B cell (primary cell): ENCODE results near the gene VAPB. TPM values are rescaled to one million over a fixed set of nuclear protein-coding genes. Genes with fewer than 3 reads are reported as not detected.

ENCODE experiments used
- ATAC-seq: fragments of 200-7000 bp; cut with Tn5 transposase; one replicate; pipeline ENCODE4 v1.10.0; 2021; ENCODE audit warnings: low read depth, mild to moderate bottlenecking, moderate number of reproducible peaks, moderate library complexity
- CTCF ChIA-PET: fragments of 350-600 bp; sonication (Branson Sonifier 250); formaldehyde crosslinking; loops from one replicate; lab custom pipeline; 2021; ENCODE audit warnings: antibody characterized with exemption, inconsistent platforms; lab: Charles Lee
- POLR2A ChIA-PET: fragments of 350-600 bp; sonication (Branson Sonifier 250); formaldehyde crosslinking; loops from one replicate; lab custom pipeline; 2021; ENCODE audit warnings: antibody characterized with exemption; lab: Charles Lee
- DNase-seq: peaks from one replicate; pipeline ENCODE4 v3.0.0; 2013
- H2AFZ ChIP-seq: 2 replicates; pipeline ENCODE4 v1.6.1; 2012; ENCODE audit warnings: mild to moderate bottlenecking, low read depth, low read length; ENCODE audit not compliant: insufficient read depth, poor library complexity, severe bottlenecking
- H3K27ac ChIP-seq, 2 donors: 1 replicate in 1 of 2; 2 replicates in 1 of 2; pipeline ENCODE4 v1.5.1; 2012 to 2013; ENCODE audit warnings: low read length in 2 of 2, mild to moderate bottlenecking in 2 of 2, moderate library complexity in 1 of 2
- H3K27me3 ChIP-seq, 4 experiments: fragments of 200-600 bp in 1 of 4; sonication (generic) in 1 of 4; replicated peaks in 1 of 4; 1 replicate in 2 of 4; 2 replicates in 2 of 4; pipeline versions ENCODE4 v1.6.1 to v1.7.0; 2013 to 2016; ENCODE audit warnings: low read length in 3 of 4, mild to moderate bottlenecking in 2 of 4, mixed read lengths in 1 of 4, moderate library complexity in 1 of 4; ENCODE audit not compliant: insufficient read depth in 4 of 4, control insufficient read depth in 3 of 4; ENCODE audit errors: control extremely low read depth in 1 of 4
- H3K36me3 ChIP-seq, 2 experiments: replicated peaks in 1 of 2; 1 replicate in 1 of 2; 2 replicates in 1 of 2; pipeline versions ENCODE4 v1.6.1 to v1.7.1; 2013; ENCODE audit warnings: low read length in 1 of 2; ENCODE audit not compliant: insufficient read depth in 2 of 2, control insufficient read depth in 1 of 2; ENCODE audit errors: control extremely low read depth in 1 of 2, extremely low read depth in 1 of 2
- H3K4me1 ChIP-seq, 2 donors: fragments of 200-600 bp in 1 of 2; sonication (generic) in 1 of 2; 1 replicate in 1 of 2; 2 replicates in 1 of 2; pipeline versions ENCODE4 v1.5.1 to v1.6.1; 2013 to 2017; ENCODE audit warnings: low read length in 2 of 2; ENCODE audit not compliant: control insufficient read depth in 2 of 2, insufficient read depth in 2 of 2
- H3K4me2 ChIP-seq: replicated peaks from 2 replicates; pipeline ENCODE3; 2012; ENCODE audit warnings: mild to moderate bottlenecking, low read depth, low read length; ENCODE audit not compliant: poor library complexity, severe bottlenecking
- H3K4me3 ChIP-seq, 5 experiments: fragments of 200-600 bp in 1 of 5; sonication (generic) in 1 of 5; 1 replicate in 3 of 5; 2 replicates in 2 of 5; pipeline versions ENCODE4 v1.5.1 to v1.7.0; 2011 to 2016; ENCODE audit warnings: low read length in 4 of 5, mild to moderate bottlenecking in 4 of 5, low read depth in 2 of 5, control low read depth in 1 of 5, moderate library complexity in 1 of 5; ENCODE audit not compliant: insufficient read depth in 1 of 5; ENCODE audit errors: control extremely low read depth in 1 of 5, extremely low read depth in 1 of 5
- H3K79me2 ChIP-seq: fragments of 200-600 bp; sonication (generic); one replicate; pipeline ENCODE4 v1.6.0; 2016; ENCODE audit warnings: low read length; ENCODE audit not compliant: control insufficient read depth, insufficient read depth
- H3K9ac ChIP-seq: fragments of 200-600 bp; sonication (generic); 2 replicates; pipeline ENCODE4 v1.6.1; 2017; ENCODE audit warnings: mild to moderate bottlenecking, low read length, moderate library complexity
- H3K9me3 ChIP-seq, 3 donors: one replicate each; pipeline versions ENCODE4 v1.6.1 to v1.7.1; 2013; ENCODE audit warnings: low read length in 2 of 3; ENCODE audit not compliant: control insufficient read depth in 2 of 3, insufficient read depth in 1 of 3; ENCODE audit errors: control extremely low read depth in 1 of 3
- H4K20me1 ChIP-seq: 2 replicates; pipeline ENCODE4 v1.6.0; 2012; ENCODE audit warnings: mild to moderate bottlenecking, low read length; ENCODE audit not compliant: insufficient read depth, control insufficient read depth, poor library complexity, severe bottlenecking
- H3K27ac Mint-ChIP-seq: one replicate; pipeline ENCODE4 v1.8.0; 2021; ENCODE audit warnings: mixed read lengths
- H3K27me3 Mint-ChIP-seq: one replicate; pipeline ENCODE4 v1.8.0; 2021; ENCODE audit warnings: mixed read lengths
- H3K4me1 Mint-ChIP-seq: one replicate; pipeline ENCODE4 v1.8.0; 2021; ENCODE audit warnings: mixed read lengths
- H3K4me3 Mint-ChIP-seq: one replicate; pipeline ENCODE4 v1.8.0; 2021; ENCODE audit warnings: mixed read lengths
- H3K9me3 Mint-ChIP-seq: one replicate; pipeline ENCODE4 v1.8.0; 2022; ENCODE audit warnings: mixed read lengths; ENCODE audit not compliant: insufficient read depth
- CTCF ChIP-seq: fragments of 200-600 bp; IDR thresholded peaks from one replicate; pipeline ENCODE4 v1.8.0; 2022; ENCODE audit warnings: antibody characterized with exemption, mild to moderate bottlenecking
- EZH2 ChIP-seq: IDR thresholded peaks from 2 replicates; pipeline ENCODE4 v1.6.1; 2012; ENCODE audit warnings: borderline replicate concordance, low read depth, mild to moderate bottlenecking, moderate library complexity, low read length; ENCODE audit not compliant: insufficient read depth, poor library complexity, severe bottlenecking
- WGBS: methylation state at CpG from one replicate; pipeline ENCODE4 v1.1.5; 2013; ENCODE audit warnings: missing lambda C conversion rate; ENCODE audit not compliant: insufficient coverage; 5-methylcytosine and 5-hydroxymethylcytosine counted together
- intact Hi-C: fragments of 100-400 bp; cut with micrococcal nuclease; formaldehyde crosslinking; loops from one replicate; pipeline ENCODE4 v1.10.0; 2022
- polyA plus RNA-seq: library from polyadenylated mRNA; depleted of rRNA; stranded (reverse); fragments of >200 nt; gene quantifications from 2 replicates; pipeline ENCODE4 v1.2.3, GENCODE V29; 2012
- total RNA-seq, 2 donors: library from RNA; stranded (reverse); fragments of 120-200 nt in 1 of 2; gene quantifications; 1 replicate in 1 of 2; 2 replicates in 1 of 2; pipeline versions ENCODE4 v1.2.3 to v1.2.4, GENCODE V29; 2013 to 2022

The VAPB gene
- total and polyA plus RNA-seq, 2 donors (not counting 1 experiment from before 2014, with no cell fraction given) = 19.5 to 26.4 TPM

- no peaks in the 10 kb centered on the region for H3K4me1 ChIP-seq
- POLR2A ChIA-PET = no interaction called here
- no peak overlapping the region for H3K4me2 ChIP-seq
- intact Hi-C loops = no loop called here
- no peak overlapping the region for H3K4me3 Mint-ChIP-seq
- no peaks in the 10 kb centered on the region for H3K79me2 ChIP-seq
- peaks cover 2% of the 10 kb centered on the region for H3K4me1 Mint-ChIP-seq
- DNase-seq (no peak), ATAC-seq (no peak)
- no peak overlapping the region for H3K27ac ChIP-seq
- H3K27me3 ChIP-seq = no peaks in the 10 kb centered on the region
- H4K20me1 ChIP-seq = no peaks in the 10 kb centered on the region
- H3K27ac Mint-ChIP-seq = no peak overlapping the region
- no peak overlapping the region for H3K4me3 ChIP-seq
- H3K9ac ChIP-seq = no peak overlapping the region
- H3K9me3 Mint-ChIP-seq = no peaks in the 10 kb centered on the region
- TF ChIP-seq CTCF = no peak
- no peak for TF ChIP-seq EZH2
- no peak overlapping the region for H2AFZ ChIP-seq
- peaks cover 11% of the 10 kb centered on the region for H3K27me3 Mint-ChIP-seq
- no peaks in the 10 kb centered on the region for H3K36me3 ChIP-seq
- WGBS = 99% methylated on average over 14 of the region's 15 CpGs
- CTCF ChIA-PET = no interaction called here
- H3K9me3 ChIP-seq = peaks cover 0 to 5% (median 0%) of the 10 kb centered on the region in 3 donors
Observed at GRCh38 chr20:58495623-58496428, 106.8 kb downstream of the VAPB start.

GRCh38 chr20:58496429-58496769 is 107.4 kb downstream of the VAPB start:
- Histone ChIP-seq H3K9me3 (peaks cover 0 to 8% (median 0%) of the 10 kb centered on the region in 3 donors), H3K79me2 (no peaks in the 10 kb centered on the region), H3K4me3 (no peak overlapping the region), H3K27me3 (peaks cover 0 to 2% (median 0%) of the 10 kb centered on the region in 4 experiments), H3K4me1 (no peaks in the 10 kb centered on the region), H3K27ac (no peak overlapping the region), H3K9ac (no peak overlapping the region), H3K36me3 (no peaks in the 10 kb centered on the region), H4K20me1 (no peaks in the 10 kb centered on the region), H3K4me2 (no peak overlapping the region), H2AFZ (no peak overlapping the region)
- WGBS = 78% methylated on average over 6 of the region's 6 CpGs
- CTCF ChIA-PET = no interaction called here
- DNase-seq (no peak), ATAC-seq (no peak)
- Mint-ChIP-seq H3K27ac (no peak overlapping the region), H3K4me3 (no peak overlapping the region), H3K4me1 (peaks cover 2% of the 10 kb centered on the region), H3K9me3 (no peaks in the 10 kb centered on the region), H3K27me3 (peaks cover 11% of the 10 kb centered on the region)
- POLR2A ChIA-PET = no interaction called here
- no peak for TF ChIP-seq CTCF
- TF ChIP-seq EZH2 = no peak
- intact Hi-C loops = no loop called here
